SK-N-SH (cell line): ENCODE measurements around the gene MAPK8IP1. TPM values are rescaled to one million over a fixed set of nuclear protein-coding genes. Genes with fewer than 3 reads are reported as not detected.

Experiments
- CTCF ChIA-PET: fragments of 300-600, 350-600 bp; formaldehyde crosslinking; extraction: SDS; loops from one replicate; lab custom pipeline; 2021; lab: Yijun Ruan, JAX
- POLR2A ChIA-PET: fragments of 350-600 bp; sonication (Branson Sonifier 250); formaldehyde crosslinking; extraction: SDS; loops from one replicate; lab custom pipeline; 2020; ENCODE audit warnings: antibody characterized with exemption, inconsistent platforms; lab: Yijun Ruan, JAX
- DNase-seq: peaks from one replicate; pipeline ENCODE4 v3.0.0; 2012
- H2AFZ ChIP-seq: fragments of 200-600 bp; sonication (generic); 2 replicates; pipeline ENCODE4 v1.8.1; 2016; ENCODE audit warnings: antibody characterized with exemption, mild to moderate bottlenecking, low read depth
- H3F3A ChIP-seq: fragments of 200-600 bp; sonication (generic); replicated peaks from 2 replicates; pipeline ENCODE3; 2016; ENCODE audit warnings: antibody characterized with exemption, mild to moderate bottlenecking; ENCODE audit not compliant: insufficient read depth
- H3K27ac ChIP-seq, 2 experiments: fragments of 200-500 bp in 1 of 2; fragments of 200-600 bp in 1 of 2; sonication (Bioruptor generic) in 1 of 2; sonication (generic), shearing (Covaris generic) in 1 of 2; 2 replicates each; pipeline versions ENCODE4 v1.5.1 to v1.6.1; 2014 to 2016; ENCODE audit warnings: low read depth in 2 of 2, inconsistent platforms in 1 of 2, low read length in 1 of 2, mild to moderate bottlenecking in 1 of 2, mixed read lengths in 1 of 2
- H3K27me3 ChIP-seq: fragments of 200-600 bp; sonication (generic), shearing (Covaris generic); 2 replicates; pipeline ENCODE4 v1.6.1; 2016; ENCODE audit warnings: mixed run types; ENCODE audit not compliant: insufficient read depth
- H3K36me3 ChIP-seq, 2 experiments: fragments of 200-500 bp in 1 of 2; fragments of 200-600 bp in 1 of 2; sonication (Bioruptor generic) in 1 of 2; sonication (generic) in 1 of 2; replicated peaks in 1 of 2; 2 replicates each; pipeline versions ENCODE3 to v1.5.1; 2014 to 2016; ENCODE audit warnings: low read length in 1 of 2, mild to moderate bottlenecking in 1 of 2; ENCODE audit not compliant: insufficient read depth in 2 of 2, control insufficient read depth in 1 of 2
- H3K4me1 ChIP-seq, 2 experiments: fragments of 200-500 bp in 1 of 2; fragments of 200-600 bp in 1 of 2; sonication (Bioruptor generic) in 1 of 2; sonication (generic), shearing (Covaris generic) in 1 of 2; 2 replicates each; pipeline versions ENCODE4 v1.5.1 to v1.6.1; 2014 to 2016; ENCODE audit warnings: low read depth in 1 of 2, low read length in 1 of 2, mixed run types in 1 of 2; ENCODE audit not compliant: insufficient read depth in 2 of 2, control insufficient read depth in 1 of 2
- H3K4me2 ChIP-seq: fragments of 200-600 bp; sonication (generic), shearing (Covaris generic); 2 replicates; pipeline ENCODE4 v1.6.1; 2017; ENCODE audit warnings: mixed run types
- H3K4me3 ChIP-seq, 2 experiments: fragments of 200-500 bp in 1 of 2; fragments of 200-600 bp in 1 of 2; sonication (Bioruptor generic) in 1 of 2; sonication (generic), shearing (Covaris generic) in 1 of 2; 2 replicates each; pipeline versions ENCODE4 v1.5.1 to v1.8.1; 2014 to 2016; ENCODE audit warnings: low read depth in 2 of 2, inconsistent platforms in 1 of 2, low read length in 1 of 2, mild to moderate bottlenecking in 1 of 2, mixed read lengths in 1 of 2, moderate library complexity in 1 of 2
- H3K79me2 ChIP-seq: fragments of 200-600 bp; sonication (generic); 2 replicates; pipeline ENCODE4 v1.8.1; 2017; ENCODE audit warnings: mild to moderate bottlenecking; ENCODE audit not compliant: insufficient read depth
- H3K9ac ChIP-seq: fragments of 200-600 bp; sonication (generic); 2 replicates; pipeline ENCODE4 v1.6.1; 2017; ENCODE audit warnings: mixed run types
- H3K9me2 ChIP-seq: fragments of 200-600 bp; sonication (generic); 2 replicates; pipeline ENCODE4 v1.6.1; 2017; ENCODE audit warnings: mixed run types
- H3K9me3 ChIP-seq: fragments of 200-600 bp; sonication (generic); 2 replicates; pipeline ENCODE4 v1.6.1; 2017; ENCODE audit warnings: mixed run types, mild to moderate bottlenecking, moderate library complexity
- H4K20me1 ChIP-seq: fragments of 200-600 bp; sonication (generic); 2 replicates; pipeline ENCODE4 v1.6.1; 2017; ENCODE audit warnings: mild to moderate bottlenecking, mixed run types; ENCODE audit not compliant: insufficient read depth
- EZH2phosphoT487 ChIP-seq: fragments of 200-600 bp; sonication (generic); IDR thresholded peaks from 2 replicates; pipeline ENCODE4 v1.6.1; 2017; ENCODE audit warnings: low read depth, mixed run types, mild to moderate bottlenecking, antibody characterized with exemption, moderate library complexity, borderline replicate concordance
- FOXM1 ChIP-seq: IDR thresholded peaks from 2 replicates; pipeline ENCODE4 v1.4.0; 2012; ENCODE audit warnings: low read depth, mild to moderate bottlenecking
- GATA2 ChIP-seq: sonication (generic); formaldehyde crosslinking; IDR thresholded peaks from 2 replicates; pipeline ENCODE4 v1.5.0; 2020; ENCODE audit warnings: mild to moderate bottlenecking, missing genetic modification reagents
- JUND ChIP-seq: IDR thresholded peaks from 2 replicates; pipeline ENCODE4 v1.4.0; 2012
- NFIC ChIP-seq: IDR thresholded peaks from 2 replicates; pipeline ENCODE4 v1.4.0; 2012; ENCODE audit warnings: borderline replicate concordance
- NRF1 ChIP-seq: IDR thresholded peaks from 2 replicates; pipeline ENCODE4 v1.6.1; 2012; ENCODE audit warnings: low read depth, mild to moderate bottlenecking, low read length
- RAD21 ChIP-seq: IDR thresholded peaks from 2 replicates; pipeline ENCODE4 v1.6.1; 2012; ENCODE audit warnings: mild to moderate bottlenecking, low read length
- REST ChIP-seq: IDR thresholded peaks from 2 replicates; pipeline ENCODE4 v1.6.1; 2012; ENCODE audit warnings: mild to moderate bottlenecking, low read depth, low read length, moderate library complexity
- RFX5 ChIP-seq: IDR thresholded peaks from 2 replicates; pipeline ENCODE4 v1.6.1; 2012; ENCODE audit warnings: mild to moderate bottlenecking, improper control_type of control experiment, low read length
- TEAD4 ChIP-seq: IDR thresholded peaks from 2 replicates; pipeline ENCODE4 v1.4.0; 2012; ENCODE audit warnings: mild to moderate bottlenecking, borderline replicate concordance; ENCODE audit not compliant: insufficient read depth
- USF1 ChIP-seq: IDR thresholded peaks from 2 replicates; pipeline ENCODE4 v1.4.0; 2012; ENCODE audit warnings: low read depth, borderline replicate concordance
- YY1 ChIP-seq: IDR thresholded peaks from 2 replicates; pipeline ENCODE4 v1.4.0; 2012; ENCODE audit warnings: low read depth, mild to moderate bottlenecking
- ZBTB33 ChIP-seq: IDR thresholded peaks from 2 replicates; pipeline ENCODE4 v1.4.0; 2012; ENCODE audit warnings: low read depth, borderline replicate concordance
- WGBS: methylation state at CpG from one replicate; pipeline ENCODE4 v1.1.6; 2017; ENCODE audit warnings: low lambda C conversion rate; 5-methylcytosine and 5-hydroxymethylcytosine counted together
- polyA plus RNA-seq, 3 experiments: library from polyadenylated mRNA; depleted of rRNA; stranded (reverse); fragments of >200 nt; gene quantifications; 2 replicates each; pipeline ENCODE4 v1.2.3, GENCODE V29; 2012
- TF ChIP-seq, protein P1 (sequence below): fragments of 150-350 bp; IDR thresholded peaks from 2 replicates; pipeline ENCODE4 v1.6.1; 2016; ENCODE audit warnings: mild to moderate bottlenecking, low read depth, low read length

Gene MAPK8IP1
- polyA plus RNA-seq, 1 of the 3 experiments (the other 2 are of a cell fraction): 12.5 TPM

- 0 out of 2 replicates have a peak, but pooled peaks cover 7% of the 10 kb centered on the region for H4K20me1 ChIP-seq
- peaks cover 15% of the 10 kb centered on the region for H3F3A ChIP-seq
- no peak overlapping the region for H3K4me2 ChIP-seq
- WGBS: 98% methylated on average over 7 of the region's 10 CpGs
- CTCF ChIA-PET: interaction anchor here (1.0 to 8.1 kb wide), 7 partner anchors 12 to 139 kb away, joined by 3 to 118 read pairs (median 5); no protein-coding TSS in a partner anchor
- H3K9ac ChIP-seq: no peak overlapping the region
- H2AFZ ChIP-seq: no peak overlapping the region
- H3K9me2 ChIP-seq: no peaks in the 10 kb centered on the region
- no peak for DNase-seq
- peak overlapping the region in 1 of 2 experiments; percentile 64; a peak in 1 of 4 replicates for H3K27ac ChIP-seq
- H3K9me3 ChIP-seq: no peaks in the 10 kb centered on the region
- H3K27me3 ChIP-seq: no peaks in the 10 kb centered on the region
- H3K36me3 ChIP-seq: peaks cover 35 to 38% of the 10 kb centered on the region in 2 experiments
- no peak for TF ChIP-seq RAD21
- TF ChIP-seq FOXM1: no peak
- TF ChIP-seq USF1: no peak
- TF ChIP-seq TEAD4: no peak
- no peak for TF ChIP-seq JUND
- no peak for TF ChIP-seq NRF1
- no peak for TF ChIP-seq EZH2phosphoT487
- TF ChIP-seq REST: no peak
- TF ChIP-seq, protein P1, sequence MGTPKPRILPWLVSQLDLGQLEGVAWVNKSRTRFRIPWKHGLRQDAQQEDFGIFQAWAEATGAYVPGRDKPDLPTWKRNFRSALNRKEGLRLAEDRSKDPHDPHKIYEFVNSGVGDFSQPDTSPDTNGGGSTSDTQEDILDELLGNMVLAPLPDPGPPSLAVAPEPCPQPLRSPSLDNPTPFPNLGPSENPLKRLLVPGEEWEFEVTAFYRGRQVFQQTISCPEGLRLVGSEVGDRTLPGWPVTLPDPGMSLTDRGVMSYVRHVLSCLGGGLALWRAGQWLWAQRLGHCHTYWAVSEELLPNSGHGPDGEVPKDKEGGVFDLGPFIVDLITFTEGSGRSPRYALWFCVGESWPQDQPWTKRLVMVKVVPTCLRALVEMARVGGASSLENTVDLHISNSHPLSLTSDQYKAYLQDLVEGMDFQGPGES: no peak
- POLR2A ChIA-PET: no interaction called here
- H3K4me1 ChIP-seq: peaks cover 36 to 39% of the 10 kb centered on the region in 2 experiments
- H3K4me3 ChIP-seq: no peak overlapping the region
- H3K79me2 ChIP-seq: no peaks in the 10 kb centered on the region; the same call in 1 of the 2 replicates
Measured at GRCh38 chr11:45860764-45861510, 24.5 kb upstream of the MAPK8IP1 start.

DNA sequence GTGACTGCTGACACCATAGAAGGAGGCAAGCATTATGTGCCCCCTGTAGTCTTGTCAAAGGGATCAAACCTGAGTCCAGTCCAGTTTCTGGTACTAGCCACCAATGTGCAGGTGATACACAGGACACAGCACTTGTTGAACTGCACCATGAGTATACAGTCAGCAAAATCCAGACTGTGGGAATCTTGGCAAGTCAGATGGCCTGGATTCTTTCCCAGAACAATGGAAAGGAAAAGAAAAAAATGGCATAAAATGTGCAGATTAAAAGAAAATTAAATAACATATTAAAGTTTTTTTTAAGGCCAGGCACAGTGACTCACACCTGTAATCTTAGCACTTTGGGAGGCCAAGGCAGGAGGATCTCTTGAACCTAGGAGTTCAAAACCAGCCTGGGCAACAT lies 21.4 kb upstream of the MAPK8IP1 start:
- H3K79me2 ChIP-seq: no peaks in the 10 kb centered on the region
- H3K27me3 ChIP-seq: no peaks in the 10 kb centered on the region
- no peak overlapping the region for H2AFZ ChIP-seq
- H3K27ac ChIP-seq: no peak overlapping the region
- no peak overlapping the region for H3K9ac ChIP-seq
- peaks cover 5% of the 10 kb centered on the region for H3F3A ChIP-seq
- H4K20me1 ChIP-seq: 0 out of 2 replicates have a peak, but pooled peaks cover 4% of the 10 kb centered on the region
- H3K4me3 ChIP-seq: no peak overlapping the region
- no peak overlapping the region for H3K4me2 ChIP-seq
- CTCF ChIA-PET: interaction anchor here (1.2 to 8.1 kb wide), 4 partner anchors 9 to 444 kb away, joined by 3 to 118 read pairs (median 12); no protein-coding TSS in a partner anchor
- H3K36me3 ChIP-seq: peaks cover 36 to 37% of the 10 kb centered on the region in 2 experiments
- H3K4me1 ChIP-seq: peaks cover 13 to 16% of the 10 kb centered on the region in 2 experiments
- no peaks in the 10 kb centered on the region for H3K9me3 ChIP-seq
- POLR2A ChIA-PET: no interaction called here
- DNase-seq: no peak
- no peaks in the 10 kb centered on the region for H3K9me2 ChIP-seq
- no peak for TF ChIP-seq RFX5
- TF ChIP-seq FOXM1: no peak
- TF ChIP-seq REST: no peak
- TF ChIP-seq ZBTB33: no peak
- no peak for TF ChIP-seq GATA2
- TF ChIP-seq YY1: no peak
- TF ChIP-seq NFIC: no peak
